Jurkat, Clone E6-1 (cell line): Measurements from ENCODE around the gene KCNQ1OT1. TPM values are rescaled to one million over a fixed set of nuclear protein-coding genes. Genes with fewer than 3 reads are reported as not detected.
A peak's percentile ranks its signal among the peaks of the same experiment; 100 is the strongest.

Experiments
- DNase-seq: peaks from one replicate; pipeline ENCODE4 v3.0.0-alpha.2; 2011; ENCODE audit warnings: low read depth, low spot score
- H3K4me3 ChIP-seq: 2 replicates; pipeline ENCODE4 v1.5.1; 2011; ENCODE audit warnings: mild to moderate bottlenecking, low read length, control low read depth, moderate library complexity
- polyA plus RNA-seq: library from polyadenylated mRNA; unstranded; fragments of >200 nt; gene quantifications from one replicate; pipeline ENCODE4 v1.2.1, GENCODE V29; 2012; ENCODE audit warnings: missing spikeins; ENCODE audit not compliant: insufficient read length, insufficient read depth

The KCNQ1OT1 gene
- polyA plus RNA-seq = 0.15 TPM

DNA sequence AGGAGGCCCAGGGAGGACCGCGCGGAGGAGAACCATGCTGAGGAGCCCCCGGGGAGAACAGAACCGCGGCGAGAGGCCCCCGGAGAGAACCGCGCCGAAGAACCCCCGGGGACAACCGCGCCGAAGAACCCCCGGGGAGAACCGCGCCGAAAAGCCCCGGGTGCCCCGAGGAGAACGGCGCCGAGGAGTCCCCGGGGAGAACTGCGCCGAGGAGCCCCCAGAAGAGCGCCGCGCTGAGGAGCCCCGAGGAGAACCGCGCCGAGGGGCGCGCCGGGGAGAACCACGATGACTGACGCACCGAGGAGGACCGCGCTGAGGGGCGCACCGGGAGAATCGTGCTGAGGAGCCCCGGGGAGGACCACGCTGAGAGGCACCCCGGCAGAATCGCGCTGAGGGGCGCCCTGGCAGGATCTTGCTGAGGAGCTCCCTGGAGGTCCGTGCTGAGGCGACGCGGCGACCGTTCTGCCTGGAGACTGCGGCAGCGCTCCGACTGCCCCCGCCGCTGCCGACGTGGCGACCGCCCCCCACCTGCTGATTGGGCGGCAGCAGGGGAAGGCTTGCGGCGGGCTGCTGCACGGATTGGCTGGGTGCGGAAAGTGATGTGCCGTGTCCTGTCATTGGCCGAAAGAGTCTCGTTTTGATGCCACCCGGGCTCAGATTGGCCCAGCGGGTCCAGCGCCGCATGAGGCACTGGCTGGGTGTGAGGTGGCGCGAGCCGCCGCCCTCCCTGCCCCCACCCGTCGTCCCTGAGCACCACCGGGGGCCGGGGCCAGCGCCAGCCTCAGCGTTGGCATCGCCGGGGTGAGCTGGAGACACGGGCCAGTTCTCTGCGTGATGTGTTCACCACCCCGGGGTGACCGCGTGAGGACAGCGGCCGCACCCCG lies at the start of gene KCNQ1OT1:
KCNQ1OT1 (minus strand) TSS at position 464 of the 884 bp plus-strand sequence.
- H3K4me3 ChIP-seq = peak within 1 kb of the TSS; percentile 63
- peak; percentile 90 for DNase-seq

DNA sequence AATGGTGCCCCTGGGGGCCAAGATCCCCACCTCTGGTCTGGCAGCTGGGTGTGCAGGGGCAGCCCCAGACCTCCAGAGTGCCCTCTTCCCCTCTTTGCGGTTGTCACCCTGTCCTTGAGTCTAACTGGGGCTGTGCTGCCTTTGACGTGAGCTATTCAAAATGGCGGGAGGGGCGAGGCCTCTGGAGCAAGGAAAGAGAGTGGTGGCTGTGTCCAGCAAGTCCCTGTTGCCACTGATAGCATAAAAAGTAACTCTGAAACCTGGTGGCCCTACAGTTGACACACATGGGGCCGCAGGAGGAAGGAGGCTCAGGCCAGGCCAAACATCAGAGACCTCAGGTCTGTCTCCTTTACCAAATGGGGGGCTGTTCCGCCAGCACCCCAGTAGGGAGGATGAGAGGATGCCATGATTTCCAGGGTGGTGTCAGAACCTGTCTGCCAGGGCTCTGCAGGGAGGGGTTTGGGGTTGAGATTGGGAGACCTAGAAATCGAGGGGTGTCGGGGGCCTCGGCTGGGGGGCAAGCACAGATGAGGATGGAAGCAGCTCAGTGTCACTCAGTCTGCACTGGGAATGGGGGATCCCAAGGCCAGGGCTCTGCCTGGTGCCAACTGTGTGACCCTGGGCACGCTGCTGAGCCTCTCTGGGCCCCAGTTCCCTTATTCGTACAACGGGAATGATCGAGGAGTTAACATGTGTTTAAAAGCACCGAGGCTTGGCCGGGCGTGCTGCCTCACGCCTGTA lies 49.2 kb upstream of the KCNQ1OT1 start:
- no peak for DNase-seq
- H3K4me3 ChIP-seq = no peak overlapping the region

DNA sequence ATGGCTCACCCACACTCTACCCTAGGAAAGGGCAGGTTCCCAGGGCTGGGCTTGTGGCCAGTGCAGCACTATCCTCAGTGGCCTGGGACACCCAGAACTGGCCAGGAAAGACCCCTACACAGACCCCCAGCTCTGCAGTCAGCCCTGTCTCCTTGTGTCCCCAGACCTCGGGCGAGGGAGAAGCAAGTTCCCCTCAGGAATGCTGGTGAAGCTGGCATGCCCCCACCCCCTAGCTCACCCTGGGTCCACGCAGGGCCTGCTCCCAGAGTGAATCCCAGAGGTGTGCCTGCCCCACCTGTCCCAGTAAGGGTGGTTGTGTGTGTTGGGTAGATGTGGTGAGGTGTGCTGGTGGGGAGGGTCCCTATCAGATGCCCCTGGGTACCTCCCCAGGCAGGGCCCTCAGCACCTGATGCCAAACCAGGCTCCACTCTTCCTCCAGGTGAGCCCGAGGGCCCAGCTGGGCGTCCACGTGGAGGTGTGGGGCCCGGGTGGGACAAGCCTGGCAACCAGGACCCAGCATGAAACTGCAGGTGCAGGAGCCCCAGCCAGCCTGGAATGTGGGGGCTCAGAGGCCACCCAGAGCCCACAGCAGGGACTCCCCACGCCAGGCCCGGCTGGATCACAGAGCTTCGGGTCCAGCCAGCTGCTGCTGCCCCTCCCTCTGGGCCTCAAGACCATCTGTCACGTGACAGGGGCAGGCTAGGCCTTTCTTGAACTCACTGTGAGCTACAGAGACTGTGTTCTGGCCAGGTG lies 48.4 kb upstream of the KCNQ1OT1 start:
- no peak overlapping the region for H3K4me3 ChIP-seq
- no peak for DNase-seq

DNA sequence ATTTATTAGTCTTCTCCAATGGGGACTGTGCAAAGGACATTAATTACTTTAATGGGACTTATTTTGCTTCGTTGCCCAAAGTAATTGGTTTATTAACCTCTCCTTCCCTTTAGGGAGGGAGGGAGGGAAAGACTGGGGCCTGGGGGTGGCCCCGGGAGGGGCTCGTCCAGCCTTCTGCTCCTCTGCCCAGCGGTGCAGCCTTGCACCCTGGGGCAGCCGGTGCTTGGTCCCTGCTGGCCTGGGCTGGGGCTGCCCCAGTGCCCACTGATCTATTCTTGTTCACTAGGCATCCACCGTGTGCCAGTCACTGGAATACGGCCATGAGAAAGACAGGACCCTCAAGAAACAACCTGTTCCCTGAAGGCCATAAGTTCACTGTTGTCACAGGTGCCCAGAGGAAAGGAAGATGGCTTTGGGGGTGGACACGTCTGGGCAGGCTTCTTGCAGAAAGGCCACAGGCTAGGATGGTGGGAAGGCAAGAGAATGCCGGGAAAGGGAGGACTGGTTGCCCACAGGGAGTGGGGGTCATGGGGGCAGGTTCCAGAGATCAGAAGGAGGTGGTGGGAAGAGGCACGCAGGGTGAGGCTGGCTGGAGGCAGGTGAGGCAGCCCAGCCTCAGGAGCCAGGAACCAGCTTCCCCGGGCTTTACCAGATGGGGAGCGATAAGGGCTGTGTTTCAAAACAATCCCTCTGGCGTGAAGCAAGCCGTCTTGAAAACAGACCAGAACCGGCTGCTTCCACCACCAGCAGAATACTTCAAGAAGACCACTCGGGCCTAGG lies 47.6 kb upstream of the KCNQ1OT1 start:
- no peak overlapping the region for H3K4me3 ChIP-seq
- DNase-seq = no peak

DNA sequence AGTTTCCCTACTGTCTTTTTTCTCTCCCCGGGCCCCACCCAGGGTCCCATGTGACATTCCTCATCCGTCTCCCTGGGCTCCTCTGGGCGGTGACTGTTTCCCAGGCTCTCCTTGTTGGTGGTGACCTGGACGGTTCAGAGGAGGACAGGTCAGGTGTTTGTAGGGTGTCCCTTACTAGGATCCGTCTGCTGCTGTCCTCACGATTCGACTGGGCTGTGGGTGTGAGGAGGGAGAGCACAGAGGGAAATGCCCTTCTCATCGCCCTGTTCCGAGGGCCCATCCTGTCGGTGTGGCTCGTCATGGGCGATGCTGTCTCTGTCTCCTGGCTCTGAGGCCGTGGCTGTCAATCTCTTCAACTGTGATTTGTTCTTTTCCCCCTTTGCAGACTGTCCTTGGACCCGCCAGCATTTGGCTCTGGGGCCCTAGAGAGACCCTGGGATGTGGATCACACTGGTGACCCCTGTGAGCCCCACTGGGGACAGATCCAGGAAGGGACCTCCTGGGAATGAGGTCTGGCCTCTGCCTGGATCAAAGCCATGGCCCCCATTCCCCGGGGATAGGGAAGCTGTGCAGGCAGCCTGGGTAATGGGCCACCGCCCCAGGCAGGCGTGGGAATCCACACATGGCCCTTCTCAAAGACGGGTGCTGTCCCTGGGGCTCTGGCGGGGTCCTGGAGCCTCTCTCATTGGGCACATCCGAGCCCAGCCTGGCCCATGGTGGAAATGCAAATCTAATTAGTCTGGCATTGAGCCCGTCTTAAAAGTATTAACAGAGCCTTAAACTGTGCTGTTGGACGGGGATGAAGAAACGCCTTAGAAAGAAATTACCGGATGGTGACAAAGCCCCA lies 46.8 kb upstream of the KCNQ1OT1 start:
- no peak overlapping the region for H3K4me3 ChIP-seq
- DNase-seq = no peak

DNA sequence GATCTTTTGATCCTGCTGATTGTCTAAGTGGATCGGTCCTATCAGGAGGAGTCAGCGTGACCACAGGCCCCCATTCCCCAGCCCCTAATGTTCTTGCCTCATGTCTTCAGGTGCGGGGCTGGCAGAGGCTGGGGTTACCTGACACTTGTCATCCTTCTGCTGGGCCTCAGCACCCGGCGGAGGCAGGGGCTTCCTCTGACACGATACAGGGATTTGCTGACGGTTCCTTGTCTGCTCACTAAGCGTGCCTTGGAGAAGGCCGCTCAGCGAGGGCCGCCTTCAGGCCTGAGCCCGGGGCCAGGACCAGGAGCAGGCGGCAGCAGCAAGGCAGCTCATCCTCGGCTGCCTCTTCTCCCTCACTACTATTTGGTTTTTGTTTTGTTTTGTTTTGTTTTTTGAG lies 45.7 kb upstream of the KCNQ1OT1 start:
- DNase-seq = no peak

DNA sequence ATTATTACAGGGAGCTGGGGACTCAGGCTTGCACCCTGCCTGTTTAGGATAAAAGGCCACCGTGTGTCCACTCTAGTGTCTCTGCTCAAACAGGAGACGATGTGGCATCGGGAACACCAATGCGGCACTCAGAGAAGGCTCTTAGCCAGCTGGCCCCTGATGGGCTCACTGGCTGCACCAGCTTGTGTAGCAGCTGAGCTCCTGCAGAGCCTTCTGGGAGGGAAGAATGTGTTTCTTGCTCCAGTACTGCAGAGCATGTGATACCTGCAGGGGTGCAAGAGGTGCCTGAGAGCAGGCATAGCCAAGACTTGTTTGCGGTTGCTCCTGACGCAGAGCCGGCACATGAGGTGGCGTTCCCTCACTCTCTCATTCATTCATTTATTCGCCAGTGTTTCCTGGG lies 44.4 kb upstream of the KCNQ1OT1 start:
- no peak for DNase-seq

More for the DNA sequence above, 45.7 kb upstream of the KCNQ1OT1 start:
- no peak overlapping the region for H3K4me3 ChIP-seq

DNA sequence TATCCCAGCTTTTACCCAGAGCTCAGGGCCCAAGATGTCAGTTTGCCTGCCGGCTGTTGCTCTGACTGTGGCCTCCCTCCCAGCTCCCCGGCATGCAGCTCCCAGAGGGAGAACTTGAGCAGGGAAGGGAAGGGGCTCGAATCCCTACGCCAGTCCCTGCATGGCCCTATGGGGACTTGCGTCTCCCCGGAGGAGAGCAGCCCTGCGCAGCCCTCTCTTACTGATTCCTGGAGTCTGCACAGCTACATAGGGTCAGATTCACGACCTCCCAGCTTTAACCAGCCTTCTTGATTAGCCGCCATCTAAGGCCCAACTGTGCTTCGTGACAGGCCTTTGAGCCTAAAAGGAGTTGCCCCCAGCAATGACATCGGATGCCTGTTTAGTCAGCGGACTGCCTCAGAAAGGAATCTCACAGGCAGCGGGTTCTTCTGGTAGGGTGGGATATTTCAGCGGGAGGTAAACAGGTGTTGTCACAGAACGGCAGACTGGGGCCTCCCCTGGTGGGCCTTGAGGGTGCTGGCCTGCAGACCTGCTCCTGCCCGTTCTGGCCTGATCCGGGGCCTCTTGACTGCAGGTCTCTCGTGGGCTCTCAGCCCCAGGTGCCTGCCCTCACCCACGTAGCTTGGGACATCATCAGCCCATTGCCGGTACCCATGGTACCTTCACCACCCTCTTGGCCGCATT lies 43.8 kb upstream of the KCNQ1OT1 start:
- DNase-seq = no peak
- no peak overlapping the region for H3K4me3 ChIP-seq

More for the DNA sequence above, 44.4 kb upstream of the KCNQ1OT1 start:
- no peak overlapping the region for H3K4me3 ChIP-seq

DNA sequence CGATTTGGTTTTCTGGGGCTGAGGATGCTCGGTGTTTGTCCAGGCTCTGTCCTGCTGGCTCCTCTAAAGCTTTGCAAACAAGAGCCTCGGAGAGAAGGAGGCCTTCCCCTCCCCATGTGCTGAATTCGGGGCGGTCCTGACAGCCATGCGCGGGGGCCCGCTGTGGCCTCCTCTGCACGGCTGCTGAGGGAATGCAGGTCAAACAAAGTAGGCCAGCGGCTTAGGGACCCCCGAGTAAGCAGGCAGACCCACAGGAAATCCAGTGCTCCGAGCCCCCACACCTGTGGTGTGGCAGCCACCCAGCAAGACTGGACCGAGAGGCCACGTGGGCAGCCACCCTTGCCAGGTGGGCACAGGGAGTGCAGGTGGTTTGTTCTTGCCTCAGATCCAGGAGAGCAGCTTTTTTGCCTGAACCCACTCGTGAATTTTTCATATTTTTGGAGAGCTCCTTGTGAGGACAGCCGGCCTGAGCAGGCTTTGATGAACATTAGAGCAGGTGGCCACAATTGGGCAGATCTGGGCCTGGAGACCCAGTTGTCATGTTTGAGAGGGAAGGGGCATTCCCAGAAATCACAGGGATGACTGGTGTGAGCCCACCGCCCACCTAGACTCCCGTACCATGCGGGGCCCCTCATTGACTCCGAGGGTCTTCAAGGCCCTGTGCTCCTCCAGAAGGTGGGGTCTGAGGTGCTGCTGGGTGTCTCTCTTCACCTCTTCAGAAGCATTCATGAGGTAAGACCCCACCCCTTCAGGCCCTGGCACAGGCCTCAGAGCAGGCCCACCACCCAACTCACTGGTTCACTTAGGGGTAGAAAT lies 43.0 kb upstream of the KCNQ1OT1 start:
- DNase-seq = no peak
- H3K4me3 ChIP-seq = no peak overlapping the region

DNA sequence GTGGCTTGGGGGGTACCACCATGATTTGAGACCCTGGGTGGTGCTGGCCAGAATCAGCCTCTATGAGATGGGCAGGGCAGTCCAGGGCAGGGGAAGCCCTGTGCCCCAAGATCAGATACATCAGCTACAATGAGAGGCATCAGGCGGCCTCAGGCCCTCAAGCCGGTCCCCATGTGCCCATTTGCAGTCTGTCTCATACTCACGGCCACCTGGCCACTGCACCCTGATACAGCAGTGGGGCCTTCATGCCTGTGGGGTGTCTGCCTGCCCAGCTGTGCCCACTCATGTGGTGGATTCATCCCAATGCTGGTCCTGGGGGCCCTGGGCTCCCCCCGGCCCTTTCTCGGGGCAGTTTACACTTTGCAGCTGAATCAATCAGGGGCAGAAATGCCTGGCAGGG lies 42.4 kb upstream of the KCNQ1OT1 start:
- no peak for DNase-seq
- H3K4me3 ChIP-seq = no peak overlapping the region

DNA sequence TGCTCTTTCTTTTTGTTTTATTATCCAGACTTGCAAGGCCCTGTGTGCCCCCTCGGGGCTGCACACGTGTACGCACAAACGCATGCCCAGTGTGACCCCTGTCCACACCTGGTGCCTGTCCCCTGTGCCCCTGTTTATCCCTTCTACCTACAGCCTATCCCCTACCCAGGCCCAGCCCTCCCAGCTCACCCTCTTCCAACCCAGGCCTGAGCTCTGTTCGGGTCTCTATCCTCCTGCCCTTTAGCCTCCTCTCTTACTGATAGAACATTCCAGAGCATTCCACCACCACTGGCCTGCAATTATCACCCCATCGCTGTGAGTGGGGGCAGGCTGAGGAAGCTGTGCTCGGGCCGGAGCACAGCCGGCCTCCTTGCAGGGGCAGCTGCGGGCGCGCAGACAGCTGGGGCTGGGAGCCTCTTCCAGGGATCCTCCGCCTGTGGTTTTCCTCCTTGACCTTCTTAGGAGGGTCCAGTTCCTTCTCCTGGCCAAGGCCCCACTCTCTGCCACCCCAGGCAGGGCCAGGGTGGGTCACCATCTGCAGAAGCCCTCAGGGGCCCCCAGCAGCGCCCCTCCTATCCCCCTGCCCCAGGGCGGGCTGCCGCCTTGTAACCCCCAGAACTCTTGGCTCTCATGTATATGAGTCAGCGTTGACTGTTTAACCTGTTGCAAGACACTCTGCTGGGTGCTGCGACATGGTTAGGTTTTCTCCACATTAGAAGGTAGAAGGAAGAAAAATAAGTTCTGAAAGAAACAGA lies 41.8 kb upstream of the KCNQ1OT1 start:
- DNase-seq = no peak

DNA sequence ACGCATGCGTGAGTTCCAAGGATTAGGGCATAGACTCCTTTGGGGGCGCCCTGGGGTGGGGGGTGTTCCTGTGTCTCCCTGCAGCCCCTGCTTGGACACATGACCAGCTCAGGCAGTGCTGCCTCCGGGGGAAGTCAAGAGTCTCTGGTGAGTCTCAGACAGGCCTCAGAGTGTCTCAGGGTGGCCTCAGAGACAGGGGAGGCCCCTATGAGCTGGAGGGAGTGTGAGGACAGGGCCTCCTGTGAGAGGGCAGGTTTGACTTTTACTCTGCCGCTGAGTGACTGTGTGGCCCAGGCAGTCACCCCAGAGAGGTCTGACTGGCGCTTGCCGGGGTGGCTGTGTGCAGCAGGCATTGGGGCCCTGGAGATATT lies 41.2 kb upstream of the KCNQ1OT1 start:
- DNase-seq = no peak
- no peak overlapping the region for H3K4me3 ChIP-seq

More for the DNA sequence above, 41.8 kb upstream of the KCNQ1OT1 start:
- no peak overlapping the region for H3K4me3 ChIP-seq

DNA sequence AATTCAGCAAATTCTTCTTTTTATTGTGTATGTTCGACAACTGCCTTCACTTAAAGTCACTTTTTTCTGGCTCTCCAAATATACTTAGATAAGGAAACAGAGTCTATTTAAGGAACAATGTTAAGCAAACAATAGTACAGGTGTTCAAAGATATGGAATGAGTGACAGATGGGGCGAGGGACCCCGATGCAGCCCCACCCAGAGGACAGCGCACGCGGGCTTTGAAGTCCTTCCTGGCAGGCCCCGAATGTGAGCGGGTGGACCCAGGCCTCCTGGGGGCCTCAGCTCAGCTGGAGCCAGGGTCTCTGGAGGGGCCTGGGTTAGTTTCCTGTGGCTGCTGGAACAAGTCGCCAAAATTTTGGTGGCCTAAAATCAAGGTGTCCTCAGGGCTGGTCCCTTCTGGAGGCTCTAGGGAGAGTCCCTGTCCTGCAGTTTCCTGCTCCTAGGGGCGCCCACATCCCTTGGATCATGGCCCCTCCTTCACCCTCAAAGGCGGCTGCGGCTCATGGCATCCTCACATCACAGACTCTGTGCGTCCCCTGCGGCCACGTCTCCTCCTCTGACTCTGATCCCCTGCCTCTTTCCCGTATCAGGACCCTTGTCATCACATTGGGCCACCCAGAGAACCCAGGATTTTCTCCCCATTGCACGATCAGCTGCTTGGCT lies 40.6 kb upstream of the KCNQ1OT1 start:
- no peak overlapping the region for H3K4me3 ChIP-seq
- no peak for DNase-seq

DNA sequence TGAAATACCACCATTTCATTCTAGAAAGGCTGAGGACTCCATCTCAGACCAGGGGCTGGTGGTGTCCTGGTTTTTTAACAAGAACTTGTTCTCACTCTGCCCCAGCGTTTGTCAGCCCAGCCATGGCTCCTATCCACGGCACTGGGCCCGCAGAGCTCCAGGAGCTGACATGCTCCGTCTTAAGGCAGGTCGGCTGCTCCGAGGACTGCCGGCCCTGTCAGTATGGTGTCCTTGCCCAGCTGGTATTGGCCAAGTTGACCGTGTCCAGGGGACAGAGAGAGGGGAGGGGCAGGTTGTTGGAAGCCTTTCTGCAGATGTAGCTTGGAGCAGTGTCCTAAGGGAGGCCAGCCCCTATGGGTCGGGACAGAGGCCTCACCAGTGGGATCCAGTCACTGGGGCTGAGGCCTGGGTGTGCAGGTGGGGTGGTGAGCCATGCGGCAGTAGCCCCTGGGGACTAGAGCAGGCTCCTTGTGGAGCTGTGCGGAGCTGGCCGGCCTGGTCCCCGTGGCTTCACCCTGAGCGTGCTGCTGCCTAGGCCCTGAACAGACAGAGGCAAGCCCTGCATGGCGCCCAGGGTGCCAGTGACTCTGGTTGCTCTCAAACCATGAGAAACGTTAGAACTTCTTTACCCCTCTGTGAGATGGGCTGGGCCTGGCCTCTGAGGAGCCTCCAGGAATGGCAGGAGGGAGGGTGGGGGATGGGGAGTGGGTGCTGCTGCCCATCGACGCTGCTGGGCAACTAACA lies 39.9 kb upstream of the KCNQ1OT1 start:
- no peak overlapping the region for H3K4me3 ChIP-seq
- no peak for DNase-seq
